Activated CD8-positive, alpha-beta memory T cell treated with anti-CD3 and anti-CD28 coated beads, Interleukin-2, amount 50 U/mL, for 48 hours (primary cell): ENCODE data around the gene NFATC1.

ENCODE experiments used
- DNase-seq: peaks from one replicate; pipeline ENCODE4 v3.0.0-alpha.2; 2020

NFATC1 gene

DNA sequence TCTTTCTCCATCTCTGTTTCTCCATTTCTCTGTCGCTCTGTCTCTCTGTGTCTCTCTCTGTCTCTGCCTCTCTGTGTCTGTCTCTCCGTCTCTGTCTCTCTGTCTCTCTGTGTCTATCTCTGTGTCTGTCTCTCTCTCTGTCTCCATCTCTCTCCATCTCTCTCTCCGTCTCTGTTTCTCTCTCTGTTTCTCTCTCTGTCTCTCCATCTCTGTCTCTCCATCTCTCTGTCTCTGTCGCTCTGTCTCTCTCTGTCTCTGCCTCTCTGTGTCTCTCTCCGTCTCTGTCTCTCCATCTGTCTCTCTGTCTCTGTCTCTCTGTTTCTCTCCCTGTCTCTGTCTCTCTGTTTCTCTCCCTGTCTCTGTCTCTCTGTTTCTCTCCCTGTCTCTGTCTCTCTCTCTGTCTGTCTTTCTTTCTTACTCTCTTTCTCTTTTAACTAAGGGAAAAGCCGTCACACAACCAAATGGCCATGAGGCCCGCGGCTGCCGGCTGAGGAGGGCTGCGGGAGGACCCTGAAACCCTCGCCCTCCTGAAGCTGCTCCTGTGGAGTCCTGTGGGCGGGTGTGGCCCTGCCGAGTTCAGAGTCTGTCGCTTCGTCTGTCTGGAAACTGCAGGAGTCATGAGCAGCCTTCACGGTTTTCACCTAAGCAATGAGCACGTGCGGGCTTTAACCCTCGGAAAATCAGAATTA, 29.3 kb downstream of the NFATC1 start:
- no peak for DNase-seq

DNA sequence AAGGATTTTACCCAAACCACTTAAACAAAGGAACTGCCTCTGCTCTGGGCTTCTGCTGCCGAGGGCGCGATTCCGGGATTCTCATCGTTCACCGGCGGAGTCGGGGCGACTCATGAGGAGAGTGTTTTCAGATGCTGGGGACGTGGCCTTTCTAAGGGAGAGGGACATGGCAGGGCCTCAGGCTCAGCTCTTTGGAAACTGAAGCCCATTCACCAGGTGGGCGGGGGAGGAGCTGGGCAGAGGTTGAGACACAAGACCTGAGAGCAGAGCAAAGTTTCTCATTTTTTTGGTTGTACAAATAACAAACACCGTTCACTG, 29.8 kb downstream of the NFATC1 start:
- no peak for DNase-seq

DNA sequence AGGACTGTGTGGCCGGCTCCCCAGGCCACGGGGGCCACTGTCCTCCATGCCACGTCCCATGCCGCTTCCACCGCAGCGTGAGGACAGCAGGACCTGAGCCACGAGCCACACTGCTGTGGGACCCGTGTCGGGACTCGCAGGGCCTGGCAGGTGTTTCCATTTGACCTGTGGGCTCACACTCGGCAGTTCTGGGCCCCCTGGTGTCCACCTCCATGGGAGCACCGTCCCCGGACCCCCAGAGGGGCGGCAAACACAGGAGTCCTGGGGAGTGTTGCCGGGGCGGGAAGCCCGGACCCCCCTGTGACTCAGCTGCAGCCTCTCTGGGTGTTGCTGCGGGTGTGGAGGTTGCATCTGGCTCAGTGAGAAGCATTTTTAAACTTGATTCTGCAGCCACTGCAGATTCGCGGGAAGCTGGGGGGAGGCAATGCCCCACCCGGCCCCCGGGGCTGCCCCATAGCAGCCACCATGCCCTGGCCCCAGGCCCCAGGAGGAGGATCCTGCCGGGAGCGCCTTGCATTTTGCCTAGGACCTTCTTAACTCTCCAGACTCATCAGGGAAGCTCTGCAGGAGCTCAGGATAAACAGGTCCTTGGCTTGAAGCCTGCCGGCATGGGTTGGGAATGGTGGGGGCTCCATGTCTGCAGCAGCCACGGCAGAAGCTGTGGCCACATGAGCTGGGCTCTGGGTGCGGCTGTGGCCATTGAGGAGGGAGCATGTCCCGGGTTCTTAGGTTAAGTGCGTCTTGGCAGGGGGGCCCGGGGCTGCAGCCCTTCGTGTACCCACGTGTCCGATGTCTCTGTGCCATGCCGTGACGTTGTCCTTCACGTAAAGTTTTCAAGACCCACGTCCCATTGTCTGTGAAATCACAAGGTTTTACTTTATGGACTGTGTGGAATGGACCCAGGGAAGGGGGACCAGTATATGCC, 30.9 kb downstream of the NFATC1 start:
- no peak for DNase-seq

DNA sequence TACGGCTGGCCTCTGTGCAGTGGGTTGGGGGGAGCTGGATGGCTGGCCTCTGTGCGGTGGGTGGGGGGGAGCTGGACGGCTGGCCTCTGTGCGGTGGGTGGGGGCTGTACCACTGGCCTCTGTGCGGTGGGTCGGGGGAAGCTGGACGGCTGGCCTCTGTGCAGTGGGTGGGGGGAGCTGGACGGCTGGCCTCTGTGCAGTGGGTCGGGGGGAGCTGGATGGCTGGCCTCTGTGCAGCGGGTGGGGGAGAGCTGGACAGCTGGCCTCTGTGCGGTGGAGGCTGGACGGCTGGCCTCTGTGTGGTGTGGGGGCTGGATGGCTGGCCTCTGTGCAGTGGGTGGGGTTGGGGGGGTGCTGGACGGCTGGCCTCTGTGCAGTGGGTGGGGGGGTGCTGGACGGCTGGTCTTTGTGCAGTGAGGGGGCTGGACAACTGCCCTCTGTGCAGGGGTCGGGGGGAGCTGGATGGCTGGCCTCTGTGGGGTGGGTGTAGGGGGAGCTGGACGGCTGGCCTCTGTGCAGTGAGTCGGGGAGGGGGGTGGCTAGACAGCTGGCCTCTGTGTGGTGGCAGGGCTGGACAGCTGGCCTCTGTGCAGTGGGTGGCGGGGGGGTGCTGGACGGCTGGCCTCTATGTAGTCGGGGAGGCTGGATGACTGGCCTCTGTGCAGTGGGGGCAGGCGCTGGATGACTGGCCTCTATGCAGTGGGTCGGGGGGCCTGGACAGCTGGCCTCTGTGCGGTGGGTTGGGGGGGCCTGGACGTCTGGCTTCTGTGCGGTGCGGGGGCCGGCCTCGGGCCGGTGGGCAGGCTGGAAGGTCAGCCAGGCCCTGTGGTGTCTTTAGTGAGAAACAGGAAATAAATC, 31.9 kb downstream of the NFATC1 start:
- no peak for DNase-seq

DNA sequence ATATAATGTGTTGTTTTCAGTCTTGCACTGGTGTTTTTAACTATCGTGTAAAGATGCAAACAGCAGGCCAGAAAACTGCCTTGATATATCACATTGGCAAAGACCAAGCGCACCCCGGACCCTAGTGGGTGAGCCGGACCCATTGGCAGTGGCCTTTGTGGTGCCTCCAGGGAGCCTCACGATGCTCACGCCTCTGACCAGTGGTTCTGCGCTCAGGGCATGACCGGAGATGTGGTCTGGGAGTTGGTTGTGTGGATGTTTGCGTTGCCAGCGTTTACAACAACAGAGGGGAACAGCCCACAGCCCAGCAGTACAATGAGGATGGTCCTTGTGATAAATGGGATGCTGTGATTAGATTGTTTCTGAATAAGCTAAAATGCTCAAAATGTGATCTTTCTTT, 32.6 kb downstream of the NFATC1 start:
- DNase-seq, result no peak

DNA sequence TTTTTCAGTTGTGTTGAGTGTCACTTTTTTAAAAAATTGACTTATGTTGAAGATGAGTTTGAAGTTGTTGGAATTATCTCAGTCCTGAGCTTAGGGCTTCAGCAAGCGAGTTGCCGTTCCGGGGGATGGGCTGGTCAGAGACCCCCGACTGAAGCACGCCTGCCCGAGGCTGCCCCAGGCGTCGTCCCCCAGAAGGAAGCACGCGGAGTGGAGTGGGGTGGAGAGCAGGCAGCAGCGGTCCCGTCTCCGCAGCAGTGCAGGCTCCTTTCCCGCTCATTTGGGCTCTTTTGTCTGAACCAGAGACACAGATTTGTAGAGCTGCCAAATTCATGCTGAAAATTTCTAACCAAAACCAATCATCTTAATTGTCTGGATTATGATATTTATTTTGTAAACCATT, 33.7 kb downstream of the NFATC1 start:
- no peak for DNase-seq

DNA sequence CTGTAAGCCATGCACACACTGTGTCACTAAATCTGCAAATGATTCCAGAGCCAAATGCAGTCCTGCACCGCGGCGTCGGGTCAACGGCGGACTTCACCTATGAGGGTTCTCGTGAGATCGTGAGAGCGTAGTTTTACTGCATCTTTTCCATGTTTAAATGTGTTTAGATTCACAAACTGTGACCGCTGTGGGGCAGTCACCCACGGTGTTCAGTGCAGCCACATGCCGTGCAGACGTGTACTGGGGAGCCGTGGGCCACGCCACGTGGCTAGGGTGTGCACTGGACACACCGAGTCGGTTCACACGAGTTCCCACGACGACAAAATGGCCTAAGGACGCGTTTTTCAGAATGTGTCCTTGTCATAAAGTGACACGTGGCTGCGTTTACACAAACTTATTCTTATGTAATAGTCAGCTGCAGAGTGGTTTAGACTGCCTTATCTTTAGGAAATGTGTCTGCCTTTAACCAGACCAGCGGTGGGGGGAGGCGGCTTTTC, 34.1 kb downstream of the NFATC1 start:
- DNase-seq, result no peak

DNA sequence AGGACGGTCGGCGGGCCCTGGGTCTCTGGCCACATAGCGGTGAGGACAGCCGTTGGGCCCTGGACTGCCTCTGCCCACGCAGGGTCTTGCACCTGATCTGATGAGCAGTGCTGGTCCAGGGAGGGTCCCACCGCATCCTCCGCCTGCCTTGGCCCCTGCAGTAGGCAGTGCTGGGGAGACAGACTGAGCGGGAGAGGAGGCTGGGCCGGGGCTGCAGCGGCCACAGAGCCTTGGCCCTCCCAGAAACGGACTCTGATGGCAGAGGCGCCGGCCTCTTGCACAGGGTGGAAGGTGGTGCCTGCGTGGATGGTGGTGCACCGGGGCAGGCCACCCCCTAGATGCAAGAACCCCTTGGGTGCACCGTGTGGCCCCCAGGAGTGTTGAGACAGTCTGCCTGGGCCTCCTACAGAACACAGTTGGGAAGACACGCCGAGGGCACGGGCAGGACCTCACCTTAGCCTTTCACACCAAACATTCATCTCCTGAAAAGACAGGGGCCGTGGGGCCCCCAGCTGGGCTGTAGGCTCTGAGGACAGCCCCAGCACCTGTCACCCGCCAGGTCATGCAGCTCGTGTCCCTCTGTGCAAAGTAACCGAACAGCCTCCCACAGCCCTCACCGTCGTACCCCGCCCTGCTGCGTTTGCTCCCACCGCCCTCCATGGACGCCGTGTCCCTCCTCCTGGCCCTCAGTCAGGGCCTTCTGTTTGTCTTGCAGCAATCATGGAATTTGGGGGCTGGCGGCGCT, 36.8 kb downstream of the NFATC1 start:
- DNase-seq, result no peak

DNA sequence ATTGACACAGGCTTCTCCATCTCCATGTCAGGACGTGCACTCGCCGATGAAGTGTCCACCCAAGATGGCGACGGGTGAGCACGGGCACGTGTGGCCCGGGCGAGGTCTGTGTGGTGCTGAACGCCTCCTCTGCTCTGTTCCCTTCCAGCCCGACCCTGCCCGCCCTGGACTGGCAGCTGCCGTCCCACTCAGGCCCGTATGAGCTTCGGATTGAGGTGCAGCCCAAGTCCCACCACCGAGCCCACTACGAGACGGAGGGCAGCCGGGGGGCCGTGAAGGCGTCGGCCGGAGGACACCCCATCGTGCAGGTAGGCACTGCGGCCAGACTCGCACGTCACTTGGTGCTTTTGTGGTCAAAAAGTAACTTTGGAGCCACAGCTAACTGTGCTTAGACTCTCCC, 37.7 kb downstream of the NFATC1 start:
- DNase-seq, result no peak

DNA sequence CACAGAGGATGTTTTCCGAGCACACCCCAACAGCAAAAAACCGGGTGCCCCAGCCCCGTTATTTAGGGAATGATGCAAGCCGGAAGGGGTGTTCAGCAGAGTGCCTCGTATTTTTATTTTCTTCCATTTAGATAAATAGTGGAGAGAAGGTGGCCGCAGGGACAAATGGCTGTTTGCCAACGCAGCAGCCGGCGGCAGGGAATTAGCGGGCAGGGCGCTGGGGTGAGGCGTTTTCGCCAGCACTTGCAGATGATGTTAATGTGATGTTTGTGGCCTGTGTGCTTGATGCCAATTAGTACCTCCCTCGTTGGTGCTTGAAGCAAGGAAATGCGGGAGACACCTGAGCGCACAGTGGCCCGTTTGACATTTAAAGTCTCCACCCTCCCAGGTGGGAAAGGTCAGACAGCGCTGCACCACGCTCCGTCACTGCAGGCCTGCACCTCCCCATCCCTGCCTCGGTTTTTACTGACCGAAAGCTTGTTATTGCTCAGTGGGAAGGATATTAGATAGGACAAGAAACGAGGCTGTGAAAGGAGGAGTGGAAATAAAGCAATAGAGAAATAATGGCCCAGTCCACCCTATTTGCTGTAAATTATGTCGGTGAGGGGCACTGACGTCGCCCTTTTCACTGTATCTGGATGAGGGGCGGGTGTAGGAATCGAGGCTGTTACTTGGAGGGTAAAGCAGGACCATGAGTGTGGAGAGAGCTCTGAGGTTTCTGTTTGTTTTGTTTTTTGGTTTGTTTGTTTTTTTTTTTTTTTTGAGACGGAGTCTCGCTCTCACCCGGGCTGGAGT, 39.1 kb downstream of the NFATC1 start:
- no peak for DNase-seq

DNA sequence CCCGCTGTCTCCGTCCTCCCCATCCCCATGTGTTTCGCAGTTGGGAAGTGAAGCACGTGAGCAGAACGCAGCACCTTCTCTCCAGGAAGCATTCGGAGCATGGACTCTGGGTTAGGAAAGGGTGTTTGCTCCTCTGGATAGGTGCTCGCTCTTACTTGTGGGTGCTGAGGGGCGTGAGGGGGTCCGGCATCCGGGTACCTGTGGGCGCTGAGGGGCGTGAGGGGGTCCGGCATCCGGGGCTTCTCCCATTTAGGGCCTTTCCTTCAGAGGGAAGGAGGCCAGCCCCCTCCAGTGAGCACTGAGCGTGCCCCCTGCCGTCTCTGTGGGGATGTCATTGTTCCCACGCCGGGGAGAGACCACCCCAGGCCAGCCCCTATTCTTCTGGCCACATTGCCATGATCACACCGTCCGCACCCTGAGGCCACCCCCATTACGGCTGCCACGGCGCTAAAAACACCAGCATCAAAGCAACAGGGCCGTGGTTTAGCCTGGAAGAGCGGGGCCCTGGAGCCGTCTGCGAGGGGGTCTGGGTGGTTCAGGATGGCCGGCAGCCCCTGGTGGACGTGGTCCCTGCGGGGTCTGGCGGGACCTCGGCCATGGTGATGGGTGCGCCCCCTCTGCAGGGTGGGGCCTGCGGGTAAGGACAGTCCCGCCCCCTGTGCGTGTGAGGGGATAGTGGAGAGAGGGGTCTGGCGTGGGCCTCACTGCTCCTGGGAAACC, 41.0 kb downstream of the NFATC1 start:
- no peak for DNase-seq

DNA sequence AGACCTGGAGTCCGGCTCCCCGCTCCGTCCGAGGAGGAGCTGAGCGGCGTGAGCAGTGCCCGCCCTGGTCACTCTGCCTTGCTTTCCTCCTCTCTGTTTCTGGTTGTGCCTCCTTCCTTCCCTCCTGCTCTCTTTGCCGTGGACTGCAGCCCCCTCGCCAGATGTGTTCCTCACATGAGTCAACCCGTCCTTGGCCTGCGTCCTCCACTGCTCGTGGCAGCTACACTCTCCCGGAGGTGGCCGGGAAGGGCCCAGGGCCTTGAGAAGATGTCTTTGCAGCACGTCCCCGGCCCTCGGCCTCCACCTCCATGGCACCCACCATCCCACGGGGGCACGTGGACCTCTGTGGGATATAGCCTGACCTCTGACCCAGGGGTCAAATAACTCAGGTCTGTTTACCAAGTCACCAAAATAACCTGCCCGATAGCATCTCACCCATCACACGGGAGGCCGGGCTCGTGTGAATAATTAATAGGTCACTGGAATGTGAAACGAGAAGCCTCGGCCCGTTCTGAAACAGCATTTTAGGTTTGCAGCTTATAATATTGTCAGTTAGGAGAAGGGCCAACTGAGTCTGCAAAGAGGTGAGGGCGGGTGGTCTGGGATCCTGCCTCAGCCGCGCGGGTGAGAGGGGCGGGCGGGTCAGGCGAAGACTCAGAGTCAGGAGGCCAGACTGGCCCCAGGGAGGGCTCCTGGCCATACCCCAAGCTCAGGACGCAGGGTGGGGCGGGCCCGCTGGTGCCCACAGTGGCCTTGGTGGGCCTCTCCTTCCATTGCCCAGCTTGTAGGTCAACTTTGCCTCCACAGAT, 42.6 kb downstream of the NFATC1 start:
- DNase-seq, result no peak

DNA sequence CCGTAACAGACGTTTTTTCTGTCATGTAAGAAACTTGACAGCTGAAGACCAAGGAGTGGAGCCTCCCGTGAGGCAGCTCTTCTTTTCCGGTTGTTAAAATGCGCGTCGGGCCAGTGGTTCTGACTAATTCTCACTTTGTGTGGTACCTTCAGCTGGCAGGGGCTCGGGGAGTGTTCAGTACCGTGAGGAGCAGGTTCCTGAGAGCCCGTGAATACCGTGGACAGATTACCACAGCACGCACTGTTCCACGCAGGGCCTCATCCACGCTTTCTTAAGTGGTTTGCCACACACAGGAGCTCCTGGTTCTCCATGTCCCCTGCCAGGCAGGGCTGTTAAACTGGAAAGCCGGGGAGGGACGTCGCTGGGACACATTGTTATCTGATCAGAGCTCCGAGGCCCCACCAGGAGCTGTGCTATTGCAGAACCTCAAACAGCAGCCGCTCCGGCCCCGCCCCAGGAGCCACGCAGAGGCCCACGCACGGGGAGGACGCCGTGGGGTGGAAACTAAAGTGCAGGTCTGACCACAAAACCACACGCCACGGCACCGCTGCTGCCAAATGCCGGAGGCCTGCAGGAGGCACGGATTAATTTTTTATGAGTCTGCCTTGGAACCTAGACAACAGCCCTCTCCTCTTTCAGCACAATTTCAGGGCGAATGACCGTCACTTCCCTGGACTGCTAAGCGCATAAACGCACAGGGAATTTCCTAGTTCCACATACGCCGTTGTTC, 43.3 kb downstream of the NFATC1 start:
- no peak for DNase-seq

DNA sequence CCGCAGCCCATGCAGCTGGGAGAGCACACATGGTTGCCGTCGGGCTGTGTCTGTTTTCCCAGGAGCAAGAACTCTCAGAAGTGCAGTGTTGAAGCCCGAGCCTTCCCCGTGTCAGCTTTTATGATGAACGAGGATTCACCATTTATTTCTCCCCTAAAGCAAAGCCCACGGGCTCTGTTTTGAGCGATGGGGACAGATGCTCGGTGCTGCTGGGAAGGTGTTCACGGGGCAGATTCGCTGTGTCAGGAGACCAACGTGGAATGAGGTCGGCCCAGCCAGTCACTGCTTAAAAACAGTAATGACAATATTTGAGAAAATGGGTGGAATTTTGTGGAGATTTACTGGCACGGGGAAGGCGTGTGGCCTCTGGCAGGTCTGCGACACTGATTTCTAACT, 43.9 kb downstream of the NFATC1 start:
- no peak for DNase-seq

DNA sequence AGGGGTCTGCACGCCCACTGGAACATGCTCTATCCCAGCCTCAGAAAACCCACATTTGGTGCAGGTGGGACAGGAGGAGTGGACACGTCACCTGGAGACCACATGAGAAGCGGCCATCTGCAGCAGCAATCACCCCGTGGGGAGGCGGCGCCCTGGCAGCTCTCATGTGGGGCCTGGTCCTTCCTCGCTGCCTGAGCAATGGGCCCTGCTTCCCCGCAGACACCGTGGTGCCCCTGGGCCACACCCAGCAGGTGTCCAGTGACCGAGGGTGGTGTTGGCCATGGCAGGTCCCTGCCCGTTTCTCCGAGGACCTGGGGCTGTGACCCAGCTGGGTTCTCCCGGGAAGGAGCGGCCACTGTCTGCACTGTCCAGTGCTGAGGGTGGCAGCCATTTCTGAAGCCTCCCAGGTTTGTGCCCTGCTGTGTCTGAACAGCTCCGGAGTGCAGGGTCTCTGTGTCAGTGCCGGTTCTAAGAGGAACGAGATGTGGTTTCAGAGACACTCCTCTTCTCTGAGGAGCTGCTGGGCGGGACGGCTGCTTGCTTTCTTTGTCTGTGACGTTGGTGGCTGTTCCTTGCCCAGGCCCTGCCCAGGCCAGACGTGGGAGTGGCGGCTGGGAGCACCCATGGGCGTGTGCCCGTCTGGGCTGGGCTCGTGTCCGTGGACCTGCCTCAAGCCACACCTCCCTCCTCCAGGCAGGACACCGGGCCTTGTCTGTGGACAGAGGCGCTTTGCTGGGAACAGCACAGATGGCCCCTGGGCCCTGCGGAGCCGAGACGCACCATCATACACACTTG, 44.8 kb downstream of the NFATC1 start:
- DNase-seq, result no peak

DNA sequence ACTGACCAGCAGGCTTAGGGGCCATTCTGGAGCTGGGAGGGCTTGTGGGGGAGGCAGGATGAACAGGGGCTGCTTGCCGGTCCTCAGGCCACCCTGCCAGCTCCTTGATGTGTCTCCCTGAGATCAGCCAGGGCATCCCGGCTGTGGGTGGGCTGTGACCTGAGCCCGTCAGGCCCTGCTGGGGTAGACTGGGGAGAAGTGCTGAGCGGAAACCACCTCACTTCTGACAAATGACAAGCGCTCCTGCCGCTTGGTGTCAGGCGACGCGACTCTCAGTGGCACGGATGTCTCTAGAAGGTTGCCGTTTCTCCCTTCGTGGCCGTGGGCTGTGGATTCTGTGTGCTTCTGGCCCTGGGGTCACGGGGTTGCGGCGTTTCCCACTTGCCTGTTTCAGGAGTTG, 45.7 kb downstream of the NFATC1 start:
- DNase-seq, result no peak

DNA sequence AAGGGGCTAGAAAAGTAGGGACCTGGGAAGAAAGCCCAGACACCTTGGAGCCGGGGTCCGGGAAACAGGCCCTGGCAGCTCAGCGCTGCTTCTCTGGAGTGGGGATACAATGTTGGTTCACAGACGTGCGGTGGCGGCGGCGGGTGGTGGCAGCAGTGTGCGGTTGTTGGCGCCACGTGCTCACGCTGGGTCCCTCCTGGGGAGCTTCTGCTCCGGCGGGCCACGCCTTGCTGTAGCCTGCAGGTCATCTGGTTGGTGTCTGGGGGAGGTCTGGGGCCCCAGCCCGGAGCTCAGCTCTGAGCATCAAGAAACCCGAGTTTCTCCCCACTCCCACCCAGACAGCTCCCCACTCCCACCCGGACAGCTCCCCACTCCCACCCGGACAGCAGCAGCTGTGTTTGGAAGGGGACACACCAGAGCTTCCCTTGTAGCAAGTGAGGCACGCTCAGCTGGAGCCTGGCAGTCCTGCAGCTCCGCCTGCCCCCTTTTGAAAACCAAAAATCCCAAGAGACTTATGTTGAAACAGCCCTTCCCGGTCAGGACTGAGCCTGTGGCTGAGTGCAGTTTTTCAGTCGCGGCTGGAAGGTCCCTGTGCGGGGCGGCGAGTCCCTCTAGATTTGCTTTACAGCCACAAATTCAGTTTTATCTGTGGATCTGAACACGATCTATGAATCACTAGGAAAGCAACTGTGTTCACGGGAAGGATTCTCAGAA, 46.9 kb downstream of the NFATC1 start:
- no peak for DNase-seq

DNA sequence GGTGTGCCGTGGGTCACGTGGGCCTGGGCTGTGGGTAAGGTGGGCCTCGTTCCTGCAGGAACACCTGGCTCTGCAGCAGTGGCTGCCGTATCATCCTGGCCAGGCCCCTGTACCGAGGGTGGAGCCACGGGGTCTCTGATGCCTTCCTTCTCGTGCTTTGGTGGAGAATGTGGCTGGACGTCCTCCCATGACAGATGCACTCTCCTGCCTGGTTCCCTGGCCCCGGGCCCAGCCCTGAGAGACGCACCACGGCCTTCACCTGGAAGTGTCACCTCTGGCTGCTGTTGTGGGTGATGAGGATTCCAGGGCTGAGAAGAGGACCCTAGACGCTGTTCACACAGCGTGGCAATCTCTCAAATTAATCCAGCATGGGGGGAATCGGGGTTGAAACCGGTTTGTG, 49.5 kb downstream of the NFATC1 start:
- DNase-seq, result no peak
